ENCODE data around the gene ARHGAP6. TPM values are rescaled to one million over a fixed set of nuclear protein-coding genes. Genes with fewer than 3 reads are reported as not detected.
A peak's percentile ranks its signal among the peaks of the same experiment; 100 is the strongest.

ARHGAP6 gene
- polyA plus RNA-seq, 1 experiment: 1.3 TPM

GRCh38 chrX:11664211-11665167 lies 1.2 kb downstream of the ARHGAP6 start:
- ChIA-PET CTCF (no interaction called here), POLR2A (no interaction called here)
- H3K27me3 ChIP-seq (ENCODE audit: control insufficient read depth, insufficient read depth, low read length): peaks cover 8% of the 10 kb centered on the region
- H3K36me3 ChIP-seq (ENCODE audit: control insufficient read depth, insufficient read depth, low read length): no peaks in the 10 kb centered on the region
- no peak for DNase-seq (ENCODE audit: low read depth)
- peak overlapping the region; percentile 31 for H3K4me3 ChIP-seq (ENCODE audit: low read depth, low read length)
- no peak for TF ChIP-seq CTCF (IDR thresholded peaks at IDR 0.05; ENCODE audit: insufficient read depth, low read depth, low read length)

GRCh38 chrX:11663875-11664210 lies 1.9 kb downstream of the ARHGAP6 start:
- Histone ChIP-seq H3K27me3 (ENCODE audit: control insufficient read depth, insufficient read depth, low read length) (peaks cover 8% of the 10 kb centered on the region), H3K4me3 (ENCODE audit: low read depth, low read length) (no peak overlapping the region), H3K36me3 (ENCODE audit: control insufficient read depth, insufficient read depth, low read length) (no peaks in the 10 kb centered on the region)
- ChIA-PET POLR2A (no interaction called here), CTCF (no interaction called here)
- TF ChIP-seq CTCF (IDR thresholded peaks at IDR 0.05; ENCODE audit: insufficient read depth, low read depth, low read length): no peak
- DNase-seq (ENCODE audit: low read depth): no peak

- Histone ChIP-seq H3K4me3 (ENCODE audit: low read depth, low read length) (no peak overlapping the region), H3K36me3 (ENCODE audit: control insufficient read depth, insufficient read depth, low read length) (no peaks in the 10 kb centered on the region), H3K27me3 (ENCODE audit: control insufficient read depth, insufficient read depth, low read length) (no peaks in the 10 kb centered on the region)
- ChIA-PET POLR2A (no interaction called here), CTCF (no interaction called here)
- no peak for DNase-seq (ENCODE audit: low read depth)
- no peak for TF ChIP-seq CTCF (IDR thresholded peaks at IDR 0.05; ENCODE audit: insufficient read depth, low read depth, low read length)
These were observed 10.3 kb downstream of the ARHGAP6 start for GRCh38 chrX:11655282-11656015.

- no peak overlapping the region for H3K4me3 ChIP-seq (ENCODE audit: low read depth, low read length)
- no peaks in the 10 kb centered on the region for H3K36me3 ChIP-seq (ENCODE audit: control insufficient read depth, insufficient read depth, low read length)
- no peaks in the 10 kb centered on the region for H3K27me3 ChIP-seq (ENCODE audit: control insufficient read depth, insufficient read depth, low read length)
- no peak for TF ChIP-seq CTCF (IDR thresholded peaks at IDR 0.05; ENCODE audit: insufficient read depth, low read depth, low read length)
- ChIA-PET CTCF (no interaction called here), POLR2A (no interaction called here)
- DNase-seq (ENCODE audit: low read depth): no peak
These were observed 16.8 kb downstream of the ARHGAP6 start for GRCh38 chrX:11648705-11649519.

GRCh38 chrX:11647138-11647537 lies 18.6 kb downstream of the ARHGAP6 start:
- CTCF ChIA-PET: no interaction called here
- Histone ChIP-seq H3K27me3 (ENCODE audit: control insufficient read depth, insufficient read depth, low read length) (no peaks in the 10 kb centered on the region), H3K36me3 (ENCODE audit: control insufficient read depth, insufficient read depth, low read length) (no peaks in the 10 kb centered on the region), H3K4me3 (ENCODE audit: low read depth, low read length) (no peak overlapping the region)
- no peak for DNase-seq (ENCODE audit: low read depth)
- no peak for TF ChIP-seq CTCF (IDR thresholded peaks at IDR 0.05; ENCODE audit: insufficient read depth, low read depth, low read length)
- POLR2A ChIA-PET: no interaction called here

Measured in BJ (cell line).